HT1080 (cell line): Measurements from ENCODE around the gene NSUN6. TPM values are rescaled to one million over a fixed set of nuclear protein-coding genes. Genes with fewer than 3 reads are reported as not detected.

ENCODE experiments used
- DNase-seq: peaks from one replicate; pipeline ENCODE4 v3.0.0-alpha.2; 2015; ENCODE audit warnings: low read depth
- total RNA-seq: library from RNA; depleted of rRNA; stranded (reverse); fragments of >200 nt; shearing (Covaris generic); gene quantifications from 2 replicates; pipeline ENCODE4 v1.2.3, GENCODE V29; 2014; rRNA removed

NSUN6 gene
- total RNA-seq, 1 experiment from 2014 or later, result 9.8 TPM

DNA sequence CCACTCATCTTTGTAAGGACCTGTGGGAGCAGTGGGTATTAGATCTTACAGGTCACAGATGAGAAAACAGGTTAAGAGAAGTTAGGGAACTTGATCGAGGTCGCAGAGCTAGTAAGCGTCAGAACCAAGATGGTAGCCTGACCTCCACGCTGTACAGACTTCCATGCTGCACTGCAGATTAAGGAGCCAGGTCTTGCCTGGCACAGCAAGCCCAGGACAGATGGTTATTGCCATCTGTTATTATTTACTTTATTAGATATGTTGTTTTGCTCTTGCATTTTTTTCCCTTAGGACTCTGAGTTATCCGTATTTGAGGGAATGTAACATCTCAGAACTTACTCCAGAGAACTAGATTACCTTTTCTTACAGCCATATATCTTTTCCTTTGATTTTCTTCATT, 147.2 kb downstream of the NSUN6 start:
- no peak for DNase-seq

DNA sequence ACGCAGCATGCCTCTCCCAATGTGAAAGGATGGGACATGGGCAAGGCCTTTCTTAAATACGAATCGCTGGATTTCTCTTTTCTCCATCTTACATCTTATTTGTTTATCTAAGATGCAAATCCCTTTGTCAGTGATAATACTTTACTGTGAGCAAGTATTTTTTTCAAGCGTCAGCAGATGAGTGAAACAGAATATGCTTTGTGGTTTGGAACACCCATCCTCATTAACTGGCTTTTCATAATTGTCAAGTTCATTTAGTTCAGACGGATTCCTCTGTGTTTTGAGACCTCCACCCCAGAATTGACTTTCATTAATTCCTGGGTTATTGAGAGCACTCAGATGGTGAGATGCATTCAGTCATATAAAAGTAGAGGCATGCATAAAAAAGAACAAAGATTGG, 149.8 kb downstream of the NSUN6 start:
- DNase-seq, result no peak

DNA sequence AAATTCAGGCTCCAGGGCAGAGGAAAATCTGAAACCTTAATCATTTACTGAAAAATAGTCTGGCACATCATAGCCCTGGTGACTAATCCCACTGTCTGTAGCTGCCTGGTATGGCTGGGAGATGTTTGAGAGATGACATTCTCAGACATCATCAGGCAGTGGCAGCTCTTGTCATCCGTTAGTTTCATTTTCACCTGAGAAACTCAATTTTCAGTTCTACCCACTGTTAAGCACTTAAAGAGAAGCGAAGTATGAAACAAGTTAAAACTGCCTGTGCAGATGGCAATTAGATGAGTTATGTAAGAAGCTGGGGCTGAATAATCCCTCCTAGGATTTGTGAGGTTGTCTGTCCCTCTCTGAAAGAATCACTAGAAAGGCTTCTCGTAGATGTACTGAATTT, 150.2 kb downstream of the NSUN6 start:
- DNase-seq, result peak; percentile 76

DNA sequence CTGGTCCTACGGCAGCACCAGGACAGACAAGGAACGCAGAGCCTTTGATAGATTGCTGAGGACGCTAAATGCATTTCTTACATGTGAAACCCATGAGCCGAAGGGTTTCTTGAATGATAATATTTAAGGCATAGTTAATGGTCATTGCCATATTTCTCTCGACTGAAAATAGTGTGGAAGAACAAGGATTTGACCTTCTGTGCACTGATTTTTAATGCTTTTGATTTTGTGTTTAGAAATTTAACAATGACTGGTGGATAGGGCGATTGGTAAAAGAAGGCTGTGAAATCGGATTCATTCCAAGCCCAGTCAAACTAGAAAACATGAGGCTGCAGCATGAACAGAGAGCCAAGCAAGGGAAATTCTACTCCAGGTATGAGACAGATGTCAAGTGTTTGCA, 150.8 kb downstream of the NSUN6 start:
- DNase-seq, result no peak

DNA sequence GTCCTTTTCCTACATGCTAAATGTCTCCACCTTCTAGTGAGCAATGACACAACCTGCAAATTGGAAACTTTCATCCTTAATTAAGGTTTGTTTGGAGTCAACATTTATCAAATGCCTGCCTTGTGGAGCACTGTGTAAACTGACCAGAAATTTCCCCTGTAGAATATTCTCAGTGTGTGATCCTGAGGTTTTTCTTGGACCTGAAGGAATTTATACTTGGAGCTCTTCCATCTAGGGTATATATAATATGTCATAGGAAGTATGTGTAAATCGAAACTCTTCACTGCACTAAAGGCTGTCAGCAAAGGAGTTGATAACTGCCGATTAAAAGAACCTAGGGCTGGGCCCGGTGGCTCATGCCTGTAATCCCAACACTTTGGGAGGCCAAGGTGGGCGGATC, 152.4 kb downstream of the NSUN6 start:
- DNase-seq, result no peak

DNA sequence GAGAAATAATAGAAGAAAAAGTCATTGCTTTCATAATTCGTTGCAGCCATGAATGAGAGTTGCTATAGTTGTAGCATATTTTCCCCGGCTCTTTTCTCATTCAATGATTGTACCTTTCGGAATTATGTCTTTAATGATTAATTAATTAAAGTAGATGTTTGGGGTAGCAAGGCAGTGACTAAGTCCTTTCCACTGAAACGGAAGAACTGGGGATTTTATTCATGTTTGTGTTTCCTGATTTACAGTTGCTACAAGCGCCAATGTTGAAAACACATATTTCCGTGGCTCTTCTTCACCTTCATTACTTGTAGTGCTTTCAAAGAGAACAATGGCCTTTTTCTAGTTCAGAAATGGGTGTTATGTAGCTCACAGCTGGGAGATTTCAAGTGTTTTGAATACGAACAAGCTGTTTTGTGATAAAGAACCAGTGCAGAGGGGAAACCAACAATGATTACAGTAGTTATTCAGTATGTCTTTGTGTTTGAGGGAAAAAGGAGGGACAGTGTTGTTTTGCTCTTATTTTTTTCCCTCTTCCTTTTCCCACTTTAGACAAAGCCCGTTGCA, 153.5 kb downstream of the NSUN6 start:
- no peak for DNase-seq

Other genes starting within 250 kb of the NSUN6 start
- gene ARL5B, start 7.8 kb upstream of the NSUN6 start, total RNA-seq, result 5.6 and 7.3 TPM in 2 replicates